OCI-LY7 (cell line): Measurements from ENCODE around the gene CHST13.

Experiments
- CTCF ChIP-seq: fragments of 200-600 bp; sonication (generic); conservative IDR thresholded peaks from 2 replicates; pipeline ENCODE4 v1.5.1; 2014; ENCODE audit warnings: mild to moderate bottlenecking, antibody characterized with exemption, low read length, moderate library complexity, mixed read lengths
- EZH2phosphoT487 ChIP-seq: fragments of 200-600 bp; sonication (generic); IDR thresholded peaks from 2 replicates; pipeline ENCODE4 v1.6.1; 2018; ENCODE audit warnings: low read depth, borderline replicate concordance, mild to moderate bottlenecking, mixed run types, antibody characterized with exemption, low read length, moderate library complexity, mixed read lengths

GRCh38 chr3:126523745-126524428 lies at the start of gene CHST13:
- TF ChIP-seq EZH2phosphoT487 (no peak), CTCF (no peak)
